GM12801 (cell line): Measurements from ENCODE around the gene HOXC9.

Source experiments
- TF ChIP-seq, protein P1 (sequence below): IDR thresholded peaks from one replicate; pipeline ENCODE4 v1.5.1; 2011; ENCODE audit warnings: control low read depth; ENCODE audit not compliant: insufficient read length; ENCODE audit errors: extremely low read depth

The HOXC9 gene

DNA sequence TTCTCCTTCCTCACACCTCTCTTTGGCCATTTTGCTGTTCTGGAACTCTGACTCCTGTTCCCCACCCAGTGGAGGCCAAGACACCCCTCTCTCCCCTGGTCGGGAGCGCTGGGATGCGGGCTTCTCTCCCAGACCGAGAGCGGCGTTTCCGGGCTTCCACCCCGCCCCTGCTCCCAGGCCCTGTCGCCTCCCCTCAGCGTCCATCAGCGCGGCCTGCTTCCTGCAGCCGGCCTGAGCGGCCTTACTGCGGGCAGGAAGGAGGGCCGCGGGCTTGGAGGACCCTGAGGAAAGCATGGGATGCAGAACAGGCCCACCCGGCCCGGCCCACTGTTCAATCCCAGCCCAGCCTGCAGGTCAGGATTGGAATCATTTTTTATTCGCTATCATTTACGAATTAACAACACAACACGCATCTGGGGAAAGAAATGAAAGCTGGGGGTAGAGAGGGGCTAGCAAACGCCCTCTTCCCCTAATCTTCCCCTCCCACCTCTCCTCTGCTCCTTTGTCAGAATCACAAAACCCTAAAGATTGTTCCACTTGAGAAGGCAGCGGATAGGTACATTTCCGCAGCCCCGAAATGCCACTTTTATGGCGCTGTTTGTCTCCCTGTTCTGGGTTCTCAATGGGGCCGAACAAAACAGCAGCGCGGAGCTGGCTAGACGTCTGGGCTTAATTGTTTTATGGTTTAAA, 5.0 kb downstream of the HOXC9 start:
- TF ChIP-seq, protein P1, sequence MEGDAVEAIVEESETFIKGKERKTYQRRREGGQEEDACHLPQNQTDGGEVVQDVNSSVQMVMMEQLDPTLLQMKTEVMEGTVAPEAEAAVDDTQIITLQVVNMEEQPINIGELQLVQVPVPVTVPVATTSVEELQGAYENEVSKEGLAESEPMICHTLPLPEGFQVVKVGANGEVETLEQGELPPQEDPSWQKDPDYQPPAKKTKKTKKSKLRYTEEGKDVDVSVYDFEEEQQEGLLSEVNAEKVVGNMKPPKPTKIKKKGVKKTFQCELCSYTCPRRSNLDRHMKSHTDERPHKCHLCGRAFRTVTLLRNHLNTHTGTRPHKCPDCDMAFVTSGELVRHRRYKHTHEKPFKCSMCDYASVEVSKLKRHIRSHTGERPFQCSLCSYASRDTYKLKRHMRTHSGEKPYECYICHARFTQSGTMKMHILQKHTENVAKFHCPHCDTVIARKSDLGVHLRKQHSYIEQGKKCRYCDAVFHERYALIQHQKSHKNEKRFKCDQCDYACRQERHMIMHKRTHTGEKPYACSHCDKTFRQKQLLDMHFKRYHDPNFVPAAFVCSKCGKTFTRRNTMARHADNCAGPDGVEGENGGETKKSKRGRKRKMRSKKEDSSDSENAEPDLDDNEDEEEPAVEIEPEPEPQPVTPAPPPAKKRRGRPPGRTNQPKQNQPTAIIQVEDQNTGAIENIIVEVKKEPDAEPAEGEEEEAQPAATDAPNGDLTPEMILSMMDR: no peak

DNA sequence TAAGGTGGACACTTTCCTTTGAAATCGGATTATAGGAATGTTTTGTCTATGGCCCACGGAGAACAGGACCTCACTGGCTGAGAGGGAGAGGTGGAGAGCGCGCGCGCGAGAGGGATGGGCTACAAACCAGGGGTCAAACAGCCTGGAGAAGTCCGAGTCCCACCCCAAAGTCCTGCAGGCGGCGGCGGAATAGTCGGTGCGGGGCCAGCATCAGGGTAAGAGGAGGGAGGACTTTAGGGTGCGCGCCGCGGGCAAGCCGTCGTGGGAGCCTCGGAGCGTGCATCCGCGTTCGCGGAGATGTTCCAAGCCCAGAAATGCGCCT, 5.5 kb downstream of the HOXC9 start:
- TF ChIP-seq, protein P1: no peak

- TF ChIP-seq, protein P1: no peak
Observed at GRCh38 chr12:54005853-54006558, 6.0 kb downstream of the HOXC9 start.

DNA sequence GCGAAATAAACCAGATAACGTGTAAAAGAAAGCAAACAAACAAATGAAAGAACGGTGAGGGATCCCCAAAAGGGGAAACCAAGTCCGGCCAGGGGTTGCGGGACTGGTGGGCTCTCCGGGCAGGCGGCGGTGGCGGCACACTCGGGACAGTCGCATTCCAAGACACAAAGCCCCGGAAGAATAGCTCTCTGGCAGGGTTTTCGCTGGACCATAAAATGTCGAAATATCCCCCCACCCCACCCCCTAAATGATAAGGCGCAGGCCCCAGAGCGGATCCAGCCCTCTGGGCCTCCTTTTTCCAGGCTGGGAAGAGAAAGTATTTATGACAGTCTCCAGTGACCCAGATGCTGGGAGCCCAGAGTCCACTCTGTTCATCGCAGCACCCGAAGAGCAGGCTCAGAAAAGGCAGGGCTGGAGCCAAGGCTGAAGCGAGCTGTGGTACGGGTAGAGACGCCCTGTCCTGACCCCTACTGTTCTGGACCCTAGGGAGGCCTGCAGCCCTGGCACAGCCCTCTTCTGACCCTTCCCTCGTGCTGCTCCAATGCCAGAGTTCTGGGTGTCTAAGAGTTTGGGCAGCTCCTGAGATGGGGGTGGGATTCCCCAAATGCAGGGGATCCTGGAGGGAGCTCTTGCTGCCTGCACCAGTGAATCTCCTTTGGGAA, 6.7 kb downstream of the HOXC9 start:
- TF ChIP-seq, protein P1: no peak

- TF ChIP-seq, protein P1: no peak
Observed at GRCh38 chr12:54007538-54008259, 7.7 kb downstream of the HOXC9 start.

GRCh38 chr12:54008260-54008552, 8.2 kb downstream of the HOXC9 start:
- TF ChIP-seq, protein P1: no peak
